ENCODE measurements around the gene UBE2B. TPM values are rescaled to one million over a fixed set of nuclear protein-coding genes. Genes with fewer than 3 reads are reported as not detected.

UBE2B gene
- total and polyA plus RNA-seq, 10 of the 15 experiments (the other 5 are each of a cell fraction or from before 2014, with no cell fraction given): 10.8 to 179 (median 61.3) TPM

GRCh38 chr5:134380346-134380745 is 9.0 kb downstream of the UBE2B start:
- Histone ChIP-seq H4K20me1 (ENCODE audit: control insufficient read depth, insufficient read depth) (no peaks in the 10 kb centered on the region), H3K27me3 (replicated peaks in 1 of 2; ENCODE audit: control insufficient read depth in 2 of 2, insufficient read depth in 2 of 2, low read length in 1 of 2) (no peaks in the 10 kb centered on the region), H2AFZ (ENCODE audit: control insufficient read depth, low read depth, low read length) (no peak overlapping the region), H3K4me3 (no peak overlapping the region), H3K79me2 (ENCODE audit: control insufficient read depth, insufficient read depth, low read length) (peaks cover 7% of the 10 kb centered on the region), H3K4me2 (ENCODE audit: control insufficient read depth, insufficient read depth) (no peak overlapping the region), H3K36me3 (ENCODE audit: control insufficient read depth in 2 of 2, insufficient read depth in 2 of 2, low read length in 1 of 2) (peaks cover 2 to 23% of the 10 kb centered on the region in 2 experiments), H3K9ac (ENCODE audit: control insufficient read depth, insufficient read depth, low read length) (no peak overlapping the region), H3K27ac (ENCODE audit: control insufficient read depth, insufficient read depth) (no peak overlapping the region), H3K9me3 (replicated peaks; ENCODE audit: control insufficient read depth, insufficient read depth, low read length) (no peaks in the 10 kb centered on the region), H3K4me1 (ENCODE audit: control insufficient read depth, insufficient read depth, low read length) (no peaks in the 10 kb centered on the region)
- ATAC-seq (no peak), FAIRE-seq (no peak), DNase-seq (ENCODE audit: low read depth, low spot score) (no peak)
- no TSS peak for BruUV-seq (replicated peaks)
- in situ Hi-C loops (cut with MboI) (no loop called here), intact Hi-C loops (cut with micrococcal nuclease; ENCODE audit: unreplicated experiment) (no loop called here)
- ChIA-PET RAD21 (ENCODE audit: unreplicated experiment) (interaction anchor here (0.6 kb wide), 1 partner anchor 131 kb away, joined by 3 read pairs; no protein-coding TSS in a partner anchor), CTCF (interaction anchor here (0.6 kb wide), 1 partner anchor 207 kb away, joined by 3 read pairs; no protein-coding TSS in a partner anchor), SMC1A (ENCODE audit: uncharacterized antibody, unreplicated experiment) (interaction anchor here (1.3 to 4.7 kb wide), 3 partner anchors 10 to 56 kb away, joined by 3 to 36 read pairs (median 4); partner anchors contain the start of gene UBE2B), POLR2A (interaction anchor here (0.6 to 3.6 kb wide), 2 partner anchors 9 to 175 kb away, joined by 3 to 15 read pairs; partner anchors contain the start of gene UBE2B)
- 90% methylated on average over 5 of the region's 5 CpGs for WGBS (ENCODE audit: insufficient coverage, insufficient replicate concordance, low lambda C conversion rate, missing lambda C conversion rate)
- no peak for TF ChIP-seq ELK1 (IDR thresholded peaks at IDR 0.05; ENCODE audit: low read depth, low read length)
- no peak for TF ChIP-seq CUX1 (IDR thresholded peaks at IDR 0.05; ENCODE audit: insufficient replicate concordance, low read depth, low read length)
- no peak for TF ChIP-seq TCF3 (IDR thresholded peaks at IDR 0.05; ENCODE audit: borderline replicate concordance, insufficient read depth, low read depth, low read length)
- TF ChIP-seq MYC (IDR thresholded peaks at IDR 0.05; ENCODE audit: insufficient read depth, insufficient read length, insufficient replicate concordance, low read length, severe bottlenecking): no peak
- no peak for TF ChIP-seq FOXK2 (IDR thresholded peaks at IDR 0.05)
- TF ChIP-seq E4F1 (IDR thresholded peaks at IDR 0.05; ENCODE audit: borderline replicate concordance, partially characterized antibody): no peak
- no peak for TF ChIP-seq MAX (IDR thresholded peaks at IDR 0.05; ENCODE audit: low read depth, low read length)
- TF ChIP-seq RCOR1 (conservative IDR thresholded peaks at IDR 0.05; ENCODE audit: low read depth, low read length): no peak
- TF ChIP-seq MTA2 (IDR thresholded peaks at IDR 0.05; ENCODE audit: low read depth): no peak
- TF ChIP-seq ZNF622 (IDR thresholded peaks at IDR 0.05): no peak
- TF ChIP-seq CBX3 (IDR thresholded peaks at IDR 0.05; ENCODE audit: borderline replicate concordance, low read depth): no peak
- TF ChIP-seq SREBF1 (IDR thresholded peaks at IDR 0.05; ENCODE audit: low read length): no peak

Measured in GM12878 (cell line).